GM18867 (cell line): ENCODE measurements around the gene ADSS2.

Experiments
- ATAC-seq: cut with Tn5 transposase; IDR thresholded peaks from one replicate; pipeline ENCODE4 v1.9.1; 2021; ENCODE audit warnings: mild to moderate bottlenecking, moderate library complexity; ENCODE audit not compliant: unreplicated experiment

Gene ADSS2

GRCh38 chr1:244447024-244447423 is 4.7 kb downstream of the ADSS2 start:
- ATAC-seq = no peak

GRCh38 chr1:244445320-244446181 is 6.2 kb downstream of the ADSS2 start:
- no peak for ATAC-seq

- no peak for ATAC-seq
These were observed 6.9 kb downstream of the ADSS2 start for GRCh38 chr1:244444854-244445253.

GRCh38 chr1:244442850-244443249 is 8.9 kb downstream of the ADSS2 start:
- no peak for ATAC-seq

- no peak for ATAC-seq
These were observed 12.2 kb downstream of the ADSS2 start for GRCh38 chr1:244439391-244440032.

GRCh38 chr1:244437086-244437468 is 14.6 kb downstream of the ADSS2 start:
- no peak for ATAC-seq

- no peak for ATAC-seq
These were observed 15.2 kb downstream of the ADSS2 start for GRCh38 chr1:244436336-244437085.

- no peak for ATAC-seq
These were observed 16.0 kb downstream of the ADSS2 start for GRCh38 chr1:244435562-244436205.

- no peak for ATAC-seq
These were observed 20.5 kb downstream of the ADSS2 start for GRCh38 chr1:244431166-244431565.

GRCh38 chr1:244429818-244430217 is 21.9 kb downstream of the ADSS2 start:
- ATAC-seq = no peak

GRCh38 chr1:244427647-244428046 is 24.1 kb downstream of the ADSS2 start:
- ATAC-seq = no peak

GRCh38 chr1:244424649-244425334 is 26.9 kb downstream of the ADSS2 start:
- ATAC-seq = no peak

- no peak for ATAC-seq
These were observed 29.5 kb downstream of the ADSS2 start for GRCh38 chr1:244422174-244422573.

- no peak for ATAC-seq
These were observed 32.7 kb downstream of the ADSS2 start for GRCh38 chr1:244419024-244419423.

- no peak for ATAC-seq
These were observed 37.2 kb downstream of the ADSS2 start for GRCh38 chr1:244414543-244414942.

GRCh38 chr1:244413736-244414135 is 38.0 kb downstream of the ADSS2 start:
- ATAC-seq = no peak

GRCh38 chr1:244412176-244412575 is 39.5 kb downstream of the ADSS2 start:
- ATAC-seq = no peak

- peak; percentile 78 for ATAC-seq
These were observed 42.0 kb downstream of the ADSS2 start for GRCh38 chr1:244409701-244410100.

- ATAC-seq = peak; percentile 83
These were observed 45.4 kb downstream of the ADSS2 start for GRCh38 chr1:244406337-244406736.

- ATAC-seq = no peak
These were observed 45.9 kb downstream of the ADSS2 start for GRCh38 chr1:244405856-244406255.

- ATAC-seq = no peak
These were observed 48.3 kb downstream of the ADSS2 start for GRCh38 chr1:244403431-244403830.
